ENCODE data around the gene PDCD7. TPM values are rescaled to one million over a fixed set of nuclear protein-coding genes. Genes with fewer than 3 reads are reported as not detected.
"Not testable (repeated sequence)": the region's sequence is repeated elsewhere in the genome, so short reads cannot be mapped to it uniquely, and the experiment has no call there.

PDCD7 gene
- total RNA-seq, 2 experiments from 2014 or later, result 33.8 to 35.1 TPM

- POLR2A ChIA-PET, result interaction anchor here (0.6 kb wide), 1 partner anchor 396 kb away, joined by 3 read pairs; no protein-coding TSS in a partner anchor
- CTCF ChIA-PET, result interaction anchor here (0.6 to 3.6 kb wide), 26 partner anchors 9 to 290 kb away, joined by 3 to 31 read pairs (median 4); partner anchors contain the start of genes PARP16 and UBAP1L
- no peaks in the 10 kb centered on the region for H3K27me3 Mint-ChIP-seq
- intact Hi-C loops (cut with micrococcal nuclease), result no loop called here
- TF ChIP-seq, protein P1, sequence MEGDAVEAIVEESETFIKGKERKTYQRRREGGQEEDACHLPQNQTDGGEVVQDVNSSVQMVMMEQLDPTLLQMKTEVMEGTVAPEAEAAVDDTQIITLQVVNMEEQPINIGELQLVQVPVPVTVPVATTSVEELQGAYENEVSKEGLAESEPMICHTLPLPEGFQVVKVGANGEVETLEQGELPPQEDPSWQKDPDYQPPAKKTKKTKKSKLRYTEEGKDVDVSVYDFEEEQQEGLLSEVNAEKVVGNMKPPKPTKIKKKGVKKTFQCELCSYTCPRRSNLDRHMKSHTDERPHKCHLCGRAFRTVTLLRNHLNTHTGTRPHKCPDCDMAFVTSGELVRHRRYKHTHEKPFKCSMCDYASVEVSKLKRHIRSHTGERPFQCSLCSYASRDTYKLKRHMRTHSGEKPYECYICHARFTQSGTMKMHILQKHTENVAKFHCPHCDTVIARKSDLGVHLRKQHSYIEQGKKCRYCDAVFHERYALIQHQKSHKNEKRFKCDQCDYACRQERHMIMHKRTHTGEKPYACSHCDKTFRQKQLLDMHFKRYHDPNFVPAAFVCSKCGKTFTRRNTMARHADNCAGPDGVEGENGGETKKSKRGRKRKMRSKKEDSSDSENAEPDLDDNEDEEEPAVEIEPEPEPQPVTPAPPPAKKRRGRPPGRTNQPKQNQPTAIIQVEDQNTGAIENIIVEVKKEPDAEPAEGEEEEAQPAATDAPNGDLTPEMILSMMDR (IDR thresholded peaks at IDR 0.05), result peak; percentile 39
- H3K4me1 Mint-ChIP-seq (ENCODE audit: low read depth), result peaks cover 5% of the 10 kb centered on the region
- no peak overlapping the region for H3K27ac Mint-ChIP-seq
- ATAC-seq, result no peak
- H3K9me3 Mint-ChIP-seq, result no peaks in the 10 kb centered on the region
- peaks cover 28% of the 10 kb centered on the region for H3K36me3 Mint-ChIP-seq (ENCODE audit: low read depth)
- no peak overlapping the region for H3K4me3 Mint-ChIP-seq
- DNase-seq, result no peak
These were observed 31.5 kb downstream of the PDCD7 start for GRCh38 chr15:65101891-65102708.

DNA sequence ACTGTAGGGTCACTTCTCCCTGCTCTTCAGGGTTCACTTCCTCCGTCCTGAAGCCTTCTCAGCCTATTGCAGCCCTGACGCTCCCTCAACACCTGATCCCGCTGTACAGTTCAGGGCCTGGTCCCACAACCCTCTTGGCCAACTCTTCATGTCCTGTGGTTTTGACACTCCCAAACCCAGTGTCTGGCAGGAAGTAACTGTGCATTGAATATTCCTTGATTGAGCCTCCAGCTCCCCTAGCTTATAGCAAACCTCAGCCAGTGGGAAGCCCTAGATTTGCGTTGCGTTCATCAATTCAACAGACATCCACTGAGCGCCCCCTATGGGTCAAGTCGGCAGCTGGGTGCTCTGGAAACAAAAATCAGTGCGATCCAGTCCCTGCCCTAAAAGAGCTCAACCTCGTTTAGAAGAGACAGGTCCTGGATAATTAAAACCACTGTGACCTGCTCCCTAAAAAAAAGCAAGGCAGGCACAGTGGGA is 32.2 kb downstream of the PDCD7 start:
- TF ChIP-seq, protein P1 (IDR thresholded peaks at IDR 0.05), result peak; percentile 81
- H3K27ac Mint-ChIP-seq, result no peak overlapping the region
- ChIA-PET POLR2A (interaction anchor here (0.6 kb wide), 1 partner anchor 397 kb away, joined by 3 read pairs; no protein-coding TSS in a partner anchor), CTCF (interaction anchor here (0.6 to 3.6 kb wide), 27 partner anchors 9 to 290 kb away, joined by 3 to 31 read pairs (median 4); partner anchors contain the start of genes PARP16 and UBAP1L)
- H3K36me3 Mint-ChIP-seq (ENCODE audit: low read depth), result peaks cover 27% of the 10 kb centered on the region
- peaks cover 5% of the 10 kb centered on the region for H3K4me1 Mint-ChIP-seq (ENCODE audit: low read depth)
- H3K27me3 Mint-ChIP-seq, result no peaks in the 10 kb centered on the region
- peak; percentile 53 for ATAC-seq
- no peaks in the 10 kb centered on the region for H3K9me3 Mint-ChIP-seq
- DNase-seq, result peak; percentile 75
- intact Hi-C loops (cut with micrococcal nuclease), result no loop called here
- no peak overlapping the region for H3K4me3 Mint-ChIP-seq

GRCh38 chr15:65100442-65100841 is 33.2 kb downstream of the PDCD7 start:
- no peaks in the 10 kb centered on the region for H3K9me3 Mint-ChIP-seq
- no peak overlapping the region for H3K27ac Mint-ChIP-seq
- peaks cover 23% of the 10 kb centered on the region for H3K36me3 Mint-ChIP-seq (ENCODE audit: low read depth)
- DNase-seq (no peak), ATAC-seq (no peak)
- ChIA-PET POLR2A (no interaction called here), CTCF (interaction anchor here (1.3 to 3.6 kb wide), 9 partner anchors 8 to 186 kb away, joined by 3 to 31 read pairs (median 7); partner anchors contain the start of genes PARP16 and UBAP1L)
- TF ChIP-seq, protein P1 (IDR thresholded peaks at IDR 0.05), result no peak
- H3K4me3 Mint-ChIP-seq, result no peak overlapping the region
- intact Hi-C loops (cut with micrococcal nuclease), result no loop called here
- H3K27me3 Mint-ChIP-seq, result no peaks in the 10 kb centered on the region
- H3K4me1 Mint-ChIP-seq (ENCODE audit: low read depth), result no peaks in the 10 kb centered on the region

DNA sequence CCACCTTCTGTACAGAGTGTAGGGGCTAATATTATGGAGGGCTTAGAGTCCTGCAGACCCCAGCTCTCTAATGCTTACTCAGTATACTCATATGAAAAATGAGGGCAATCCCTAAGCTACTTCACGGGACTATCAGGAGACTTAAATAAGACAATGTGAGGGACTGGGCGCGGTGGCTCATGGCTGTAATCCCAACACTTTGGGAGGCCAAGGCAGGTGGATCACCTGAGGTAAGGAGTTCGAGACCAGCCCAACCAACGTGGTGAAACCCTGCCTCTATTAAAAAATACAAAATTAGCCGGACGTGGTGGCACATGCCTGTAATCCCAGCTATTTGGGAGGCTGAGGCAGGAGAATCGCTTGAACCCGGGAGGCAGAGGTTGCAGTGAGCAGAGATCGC is 33.8 kb downstream of the PDCD7 start:
- H3K9me3 Mint-ChIP-seq; H3K4me1 Mint-ChIP-seq (ENCODE audit: low read depth); H3K27me3 Mint-ChIP-seq; ATAC-seq; H3K4me3 Mint-ChIP-seq; H3K27ac Mint-ChIP-seq; POLR2A ChIA-PET; DNase-seq; intact Hi-C loops (cut with micrococcal nuclease): not testable (repeated sequence)
- H3K36me3 Mint-ChIP-seq (ENCODE audit: low read depth), result peaks cover 17% of the 10 kb centered on the region
- CTCF ChIA-PET, result interaction anchor here (1.1 to 3.6 kb wide), 6 partner anchors 11 to 66 kb away, joined by 3 to 31 read pairs (median 16); no protein-coding TSS in a partner anchor

- H3K4me3 Mint-ChIP-seq, result no peak overlapping the region
- CTCF ChIA-PET, result interaction anchor here (1.1 to 3.1 kb wide), 3 partner anchors 13 to 65 kb away, joined by 3 to 17 read pairs (median 4); no protein-coding TSS in a partner anchor
- H3K36me3 Mint-ChIP-seq (ENCODE audit: low read depth), result peaks cover 17% of the 10 kb centered on the region
- H3K9me3 Mint-ChIP-seq, result no peaks in the 10 kb centered on the region
- no peaks in the 10 kb centered on the region for H3K4me1 Mint-ChIP-seq (ENCODE audit: low read depth)
- H3K27ac Mint-ChIP-seq, result no peak overlapping the region
- TF ChIP-seq, protein P1 (IDR thresholded peaks at IDR 0.05), result no peak
- POLR2A ChIA-PET, result no interaction called here
- intact Hi-C loops (cut with micrococcal nuclease), result no loop called here
- no peak for DNase-seq
- no peak for ATAC-seq
- H3K27me3 Mint-ChIP-seq, result no peaks in the 10 kb centered on the region
These were observed 34.3 kb downstream of the PDCD7 start for GRCh38 chr15:65099336-65099735.

Data from activated CD8-positive, alpha-beta T cell treated with anti-CD3 and anti-CD28 coated beads for 36 hours (primary cell).